DMS114 treated with DMSO at 0.1 percent for 48 hours (cell line): ENCODE results near the gene ILDR1.
"Not testable (repeated sequence)": the region's sequence is repeated elsewhere in the genome, so short reads cannot be mapped to it uniquely, and the experiment has no call there.

ENCODE experiments used
- DNase-seq: peaks from one replicate; lab custom pipeline; 2025; ENCODE audit not compliant: unreplicated experiment; lab: John Stamatoyannopoulos, UW

ILDR1 gene

DNA sequence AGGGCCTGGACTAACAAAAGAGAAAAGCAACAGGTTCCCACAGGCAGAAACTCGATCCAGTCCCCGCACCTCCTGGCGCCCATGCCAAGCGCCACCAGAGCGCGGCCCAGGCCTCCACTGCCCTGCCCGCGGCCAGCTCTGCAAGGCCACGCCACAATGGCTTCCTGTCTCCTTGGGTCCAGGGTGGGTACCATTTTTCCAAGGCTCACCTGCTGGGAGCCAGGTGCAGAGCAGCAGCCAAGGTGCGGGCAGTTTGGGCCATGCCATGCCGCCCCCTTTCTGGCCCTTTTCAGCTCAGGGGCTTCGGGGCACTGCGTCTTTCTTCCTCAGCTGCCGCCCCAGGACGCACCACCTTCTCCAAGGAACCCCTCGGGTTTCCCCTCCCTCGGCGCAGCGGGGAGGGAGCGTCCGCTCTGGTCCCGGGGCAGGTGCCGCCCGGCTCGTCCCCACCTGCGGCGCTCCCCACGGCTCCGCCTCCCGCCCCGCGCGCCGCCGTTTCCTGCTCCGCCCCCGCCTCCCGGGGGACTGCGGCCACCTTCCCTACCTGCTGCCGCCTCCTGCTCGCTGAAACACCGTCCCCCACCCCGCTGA, at the start of gene ILDR1:
Gene ILDR1 (minus strand): TSS at position 437 of the 591 bp plus-strand sequence. CDS start 170 bp downstream, at position 267.
- no peak for DNase-seq

GRCh38 chr3:122067588-122068240, 45.7 kb upstream of the ILDR1 start:
- DNase-seq: no peak

- no peak for DNase-seq
Observed at GRCh38 chr3:122067214-122067550, 45.1 kb upstream of the ILDR1 start.

- no peak for DNase-seq
Observed at GRCh38 chr3:122066331-122067213, 44.5 kb upstream of the ILDR1 start.

- no peak for DNase-seq
Observed at GRCh38 chr3:122064326-122064725, 42.3 kb upstream of the ILDR1 start.

DNA sequence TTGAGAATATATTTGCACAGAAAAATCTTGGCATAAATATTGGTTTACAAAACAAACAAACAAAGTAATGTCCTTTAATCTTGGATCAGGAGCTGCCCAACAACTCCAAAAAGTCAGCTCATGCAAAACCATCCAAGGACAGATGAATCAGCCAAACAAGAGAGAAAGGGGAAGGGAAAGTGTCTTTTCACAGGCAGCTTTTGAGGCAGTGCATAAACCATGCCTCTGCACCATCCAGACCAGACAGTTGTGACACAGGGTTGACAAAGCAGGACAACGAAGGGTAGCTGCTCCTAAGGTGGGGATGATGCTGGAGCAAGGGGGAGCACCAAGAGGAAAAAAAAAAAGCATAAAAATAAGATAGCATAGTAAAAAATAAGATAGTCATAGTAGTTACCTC, 41.9 kb upstream of the ILDR1 start:
- DNase-seq: no peak

- no peak for DNase-seq
Observed at GRCh38 chr3:122060040-122060698, 38.1 kb upstream of the ILDR1 start.

GRCh38 chr3:122058294-122058693, 36.2 kb upstream of the ILDR1 start:
- no peak for DNase-seq

DNA sequence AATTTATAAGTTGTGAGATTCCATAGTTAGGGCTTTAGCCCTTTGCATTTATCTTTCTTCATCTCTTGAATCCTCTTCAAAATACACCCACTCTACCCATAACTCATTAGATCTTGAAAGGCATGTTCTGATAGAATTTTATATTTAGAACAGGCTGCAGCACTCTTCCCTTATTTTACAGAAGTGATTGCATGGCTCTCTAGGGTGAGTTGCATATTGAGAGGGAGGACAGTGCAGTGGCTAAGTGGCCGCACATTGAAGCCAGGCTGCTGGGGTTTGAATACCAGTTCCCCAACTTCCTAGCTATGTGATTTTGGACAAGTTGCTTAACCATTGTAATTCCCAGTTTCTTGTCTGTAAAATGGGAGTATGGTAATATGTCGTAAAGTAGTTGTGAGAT, 35.6 kb upstream of the ILDR1 start:
- no peak for DNase-seq

DNA sequence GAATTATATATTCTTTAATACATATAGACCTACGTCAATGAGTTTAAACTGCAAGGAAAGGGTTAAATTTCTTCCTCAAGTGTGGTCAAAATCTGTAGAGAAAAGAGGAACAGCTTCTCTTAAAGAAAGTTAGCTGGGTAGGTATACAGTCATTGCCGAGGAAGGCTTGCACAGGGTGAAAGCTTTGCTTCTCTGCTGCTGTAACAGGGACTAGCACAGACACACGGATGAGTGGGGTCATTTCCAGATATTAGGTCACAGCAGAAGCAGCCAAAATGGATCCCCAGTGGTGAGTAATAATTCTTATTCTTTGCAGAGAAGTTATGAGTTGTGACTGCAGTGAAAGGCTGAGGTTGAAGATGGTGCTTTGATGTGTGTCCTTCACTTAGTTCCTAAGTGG, 33.2 kb upstream of the ILDR1 start, which contains the start of gene CD86:
Gene CD86 (plus strand): TSS at position 148 of the 400 bp plus-strand sequence. CDS start 128 bp downstream, at position 276.
- no peak for DNase-seq

DNA sequence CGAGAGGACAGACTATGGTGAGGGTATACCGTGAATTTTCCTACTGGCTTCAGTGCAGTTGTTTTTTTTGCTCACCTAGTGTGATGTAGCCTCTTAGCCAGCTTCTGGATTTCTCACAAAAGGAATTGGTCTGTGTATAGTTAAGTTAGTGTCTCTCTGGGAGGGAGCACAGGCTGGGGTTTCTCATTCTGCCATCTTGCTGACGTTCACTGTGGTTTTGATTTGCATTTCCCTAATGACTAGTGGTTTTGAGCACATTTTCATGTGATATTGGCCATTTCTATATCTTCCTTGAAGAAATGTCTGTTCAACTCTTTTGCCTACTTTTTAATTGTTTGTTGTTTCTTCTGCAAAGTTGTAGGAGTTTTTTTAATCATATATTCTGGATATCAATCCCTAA, 30.9 kb upstream of the ILDR1 start:
- no peak for DNase-seq

DNA sequence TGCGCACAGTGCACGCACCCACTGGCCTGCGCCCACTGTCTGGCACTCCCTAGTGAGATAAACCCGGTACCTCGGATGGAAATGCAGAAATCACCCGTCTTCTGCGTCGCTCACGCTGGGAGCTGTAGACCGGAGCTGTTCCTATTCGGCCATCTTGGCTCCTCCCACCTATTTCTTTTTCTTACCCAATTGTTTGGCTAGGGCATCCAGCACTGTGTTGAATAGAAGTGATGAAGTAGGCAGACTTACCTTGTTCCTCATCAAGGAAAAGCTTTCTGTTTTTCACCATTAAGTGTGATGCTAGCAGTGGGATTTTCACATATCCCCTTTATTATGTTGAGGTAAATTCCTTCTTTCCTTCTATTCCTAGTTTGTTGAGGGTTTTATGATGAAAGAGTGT, 25.7 kb upstream of the ILDR1 start:
- not testable (repeated sequence) for DNase-seq

GRCh38 chr3:122047296-122047695, 25.2 kb upstream of the ILDR1 start:
- not testable (repeated sequence) for DNase-seq

DNA sequence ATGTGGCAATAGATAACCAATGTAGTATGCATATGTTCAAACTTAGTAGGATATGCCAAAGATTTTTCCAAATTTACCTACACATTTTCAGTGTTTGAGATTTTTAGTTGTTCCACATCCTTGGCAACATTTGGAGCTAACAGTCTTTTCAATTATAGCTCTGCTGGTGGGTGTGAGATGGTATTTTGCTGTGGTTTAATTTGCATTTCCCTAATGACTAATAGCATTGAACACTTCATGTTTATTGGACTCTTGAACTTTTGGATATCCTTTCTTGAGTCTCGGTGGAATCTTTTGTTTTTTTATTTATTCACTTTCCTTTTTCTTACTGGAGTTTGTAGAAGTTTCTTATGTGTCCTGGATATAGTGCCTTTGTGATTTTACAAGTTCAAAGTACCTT, 11.0 kb upstream of the ILDR1 start:
- no peak for DNase-seq

GRCh38 chr3:122032531-122032930, 10.5 kb upstream of the ILDR1 start:
- DNase-seq: no peak

- no peak for DNase-seq
Observed at GRCh38 chr3:122031123-122031468, 9.0 kb upstream of the ILDR1 start.

DNA sequence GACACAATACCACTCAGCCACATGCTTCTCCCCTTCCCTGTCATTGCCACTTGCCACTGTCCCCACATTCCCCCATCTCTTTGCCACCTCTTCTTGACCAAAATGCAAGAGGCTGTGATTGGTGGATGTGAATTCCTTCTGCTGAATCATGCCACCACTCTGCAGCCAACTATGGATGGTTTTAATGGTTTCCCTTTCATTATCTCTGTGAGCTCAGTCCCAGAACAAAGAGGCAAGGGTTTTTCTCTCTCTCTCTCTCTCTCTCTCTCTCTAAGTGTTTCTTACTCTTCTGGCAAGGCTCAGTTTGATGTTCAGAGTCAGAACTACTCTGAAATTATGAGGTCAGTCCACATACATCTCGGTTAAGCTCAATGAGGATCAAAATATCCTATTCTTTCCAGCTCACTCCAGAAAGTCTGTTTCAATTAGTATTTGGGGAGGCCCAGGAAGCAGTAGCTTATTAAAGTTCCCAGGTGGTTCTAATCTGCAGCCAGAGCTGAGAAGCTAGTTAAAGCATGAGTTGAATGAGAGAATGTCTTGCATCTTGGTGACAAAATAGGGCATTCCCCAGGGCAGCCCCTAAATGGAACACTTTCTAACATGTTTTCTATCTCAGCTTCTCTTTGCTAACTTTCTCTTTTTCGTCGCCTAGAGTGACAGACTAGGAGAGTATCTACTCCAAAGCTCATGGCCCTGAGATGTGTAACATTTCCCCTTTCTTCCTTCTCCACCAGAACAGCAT, 8.5 kb upstream of the ILDR1 start:
- no peak for DNase-seq

DNA sequence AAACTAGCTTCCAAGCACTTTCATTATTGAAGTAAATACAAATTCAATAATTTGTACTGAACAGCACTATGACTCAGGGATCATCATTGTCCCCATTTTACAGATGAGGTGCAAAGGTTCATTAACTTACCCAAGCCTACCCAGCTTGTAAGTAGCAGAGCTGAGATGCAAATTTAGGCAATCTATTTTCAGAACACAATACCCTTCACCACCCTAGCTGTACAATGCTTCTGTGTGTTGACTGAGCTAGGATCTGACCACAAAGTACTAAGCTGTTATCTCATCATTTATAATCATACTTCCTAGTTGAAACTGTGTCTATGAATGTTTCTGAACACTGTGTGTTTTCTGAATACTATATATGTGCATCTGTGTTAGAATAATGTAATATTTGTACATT, 3.2 kb upstream of the ILDR1 start:
- DNase-seq: no peak

GRCh38 chr3:122024800-122025199, 2.8 kb upstream of the ILDR1 start:
- no peak for DNase-seq

DNA sequence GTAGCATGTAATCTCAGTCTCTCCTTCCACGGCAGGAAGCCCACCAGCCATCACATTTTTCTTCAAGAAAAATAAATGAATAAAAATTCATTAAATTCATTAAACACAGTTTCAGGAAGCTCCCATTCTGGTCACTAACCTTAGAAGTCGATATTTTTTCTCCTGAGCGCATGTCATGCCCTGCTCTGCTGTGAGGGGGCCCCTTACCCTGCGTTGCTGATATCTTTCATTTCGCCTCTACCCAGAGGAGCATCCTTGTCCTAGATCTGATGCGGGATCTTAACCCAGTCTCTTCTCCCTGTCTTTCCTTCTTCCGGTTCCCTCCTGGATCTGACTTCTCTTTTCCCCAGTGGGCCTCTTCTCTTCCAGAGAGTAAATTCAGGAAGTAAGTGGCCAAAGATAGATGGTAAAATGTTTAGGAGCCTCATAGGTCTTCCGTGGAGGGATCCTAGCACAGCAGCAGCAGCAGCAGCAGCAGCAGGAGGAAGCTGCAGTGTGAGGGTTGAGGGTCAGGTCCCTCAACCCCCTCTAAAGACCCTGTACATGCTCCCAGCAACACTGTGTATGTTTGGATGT, 1.4 kb upstream of the ILDR1 start:
- DNase-seq: no peak

- DNase-seq: no peak
Observed at GRCh38 chr3:122021037-122021436, 1.0 kb downstream of the ILDR1 start.
